GM19397 (cell line): ENCODE measurements around the gene CSMD2.

Experiments
- ATAC-seq: cut with Tn5 transposase; IDR thresholded peaks from one replicate; pipeline ENCODE4 v1.9.1; 2021; ENCODE audit warnings: mild to moderate bottlenecking, moderate library complexity; ENCODE audit not compliant: unreplicated experiment

CSMD2 gene

GRCh38 chr1:33768821-33769220 lies 396.2 kb downstream of the CSMD2 start:
- ATAC-seq: no peak

GRCh38 chr1:33768106-33768505 lies 396.9 kb downstream of the CSMD2 start:
- ATAC-seq: no peak

GRCh38 chr1:33764149-33764548 lies 400.9 kb downstream of the CSMD2 start:
- no peak for ATAC-seq

GRCh38 chr1:33763406-33763805 lies 401.6 kb downstream of the CSMD2 start:
- ATAC-seq: no peak

DNA sequence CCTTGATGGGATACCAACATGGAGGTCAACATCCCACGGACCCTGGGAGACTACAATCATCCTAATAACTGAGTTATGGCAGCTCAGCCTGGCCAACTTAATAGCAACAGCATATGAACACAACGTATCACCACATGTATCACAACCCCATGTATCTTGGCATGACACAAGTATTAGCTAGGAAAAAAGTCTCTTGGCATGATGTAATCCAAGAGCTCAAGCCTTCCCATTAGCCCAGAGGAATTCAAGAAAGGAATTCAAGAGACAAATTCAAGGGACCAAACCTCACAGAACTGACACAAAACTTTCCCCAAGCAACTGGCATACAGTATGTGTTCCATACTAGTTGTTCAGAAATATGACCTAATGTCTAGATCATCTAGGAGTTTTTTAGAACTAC lies 402.1 kb downstream of the CSMD2 start:
- ATAC-seq: no peak

DNA sequence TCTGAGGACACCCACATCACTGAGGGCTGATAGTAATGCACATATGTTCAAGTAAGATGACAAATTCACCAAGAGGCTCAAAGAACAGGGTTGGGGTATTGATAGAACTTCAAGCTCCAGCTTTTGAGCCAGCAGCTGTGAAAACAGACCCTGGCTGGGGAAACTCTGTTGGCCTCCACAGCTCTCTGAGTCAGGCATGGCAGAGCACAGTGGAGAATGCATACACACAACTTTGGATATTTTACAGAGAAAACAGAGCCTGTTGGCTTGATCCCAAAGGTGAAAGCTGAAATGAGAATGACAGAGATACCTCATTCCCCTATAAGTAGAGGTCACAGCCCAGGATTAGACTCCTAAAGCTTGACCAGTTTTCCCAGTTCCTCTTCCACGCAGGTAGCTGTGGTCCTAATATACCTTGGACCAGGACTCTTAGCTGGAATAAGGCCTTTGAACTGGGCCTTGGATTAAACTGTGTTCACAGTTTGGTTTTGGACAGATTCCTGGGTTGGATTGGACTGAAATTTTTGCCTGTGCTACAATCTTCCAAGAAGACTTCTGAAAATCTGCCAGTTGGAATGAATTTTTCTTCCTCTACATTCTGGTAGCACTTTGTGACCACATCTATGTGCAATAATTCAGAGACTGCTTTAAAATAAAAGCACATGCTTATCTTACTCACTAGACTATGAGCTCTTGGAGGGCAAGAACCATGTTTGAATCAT lies 402.8 kb downstream of the CSMD2 start:
- no peak for ATAC-seq

GRCh38 chr1:33758698-33759097 lies 406.3 kb downstream of the CSMD2 start:
- ATAC-seq: no peak

GRCh38 chr1:33753087-33753856 lies 411.8 kb downstream of the CSMD2 start:
- no peak for ATAC-seq

- no peak for ATAC-seq
Observed at GRCh38 chr1:33745942-33746341, 419.1 kb downstream of the CSMD2 start.

DNA sequence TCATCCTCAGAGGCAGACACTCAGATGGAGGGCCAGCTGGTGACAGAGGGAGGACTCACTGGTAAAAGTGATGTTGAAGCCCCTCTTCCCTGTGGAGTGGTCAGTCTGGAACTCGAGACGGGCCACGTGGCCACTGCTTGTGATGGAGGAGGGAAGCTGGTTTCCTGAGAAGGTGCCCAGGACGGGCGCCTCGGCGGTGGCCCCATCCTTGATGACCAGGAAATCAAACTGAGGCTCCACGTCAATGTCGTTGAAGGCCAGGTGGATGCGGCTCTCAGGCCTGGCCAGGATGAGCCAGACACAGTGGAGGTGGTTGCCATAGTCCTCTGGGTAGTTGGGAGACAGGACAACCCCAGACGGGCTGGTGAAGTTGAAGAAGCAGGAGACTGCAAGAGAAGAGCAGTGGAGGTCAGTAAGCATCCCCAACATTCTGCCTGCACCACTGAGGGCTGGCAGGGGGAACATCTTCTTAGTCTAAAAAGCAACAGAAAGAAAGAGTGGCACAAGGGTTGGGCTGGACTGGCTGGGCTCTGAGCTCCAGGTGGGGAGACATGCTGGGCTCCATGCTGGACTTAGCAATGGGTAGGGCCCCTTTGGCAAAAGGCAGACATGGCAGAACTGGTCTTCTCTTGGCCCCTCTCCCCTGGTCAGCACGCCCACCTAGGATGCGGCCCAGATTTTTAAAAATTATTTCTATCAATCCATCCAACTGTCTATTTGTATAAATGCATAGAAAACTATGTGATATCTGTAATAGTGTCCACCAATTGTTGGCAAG lies 421.6 kb downstream of the CSMD2 start:
- ATAC-seq: no peak

GRCh38 chr1:33742663-33743062 lies 422.4 kb downstream of the CSMD2 start:
- ATAC-seq: no peak

DNA sequence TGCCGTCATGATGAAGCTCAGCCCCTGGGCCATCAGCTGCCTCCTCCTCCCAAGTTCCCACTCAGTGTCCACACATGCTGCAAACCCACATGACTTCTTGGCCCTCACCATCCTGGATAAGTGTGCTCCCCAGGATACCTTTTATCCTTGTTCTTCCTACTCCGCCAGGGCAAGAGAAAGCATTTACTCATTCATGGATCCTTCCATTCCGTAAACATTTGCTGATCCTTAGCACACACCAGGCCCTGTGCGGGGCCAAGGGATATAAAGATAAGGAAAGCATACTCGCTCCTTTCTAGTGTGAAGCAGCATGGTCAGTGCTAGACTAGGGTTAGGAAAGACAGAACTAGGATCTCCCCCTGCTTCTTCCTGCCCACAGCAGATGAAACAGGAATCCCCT lies 423.3 kb downstream of the CSMD2 start:
- no peak for ATAC-seq

GRCh38 chr1:33740040-33740744 lies 424.8 kb downstream of the CSMD2 start:
- ATAC-seq: no peak

DNA sequence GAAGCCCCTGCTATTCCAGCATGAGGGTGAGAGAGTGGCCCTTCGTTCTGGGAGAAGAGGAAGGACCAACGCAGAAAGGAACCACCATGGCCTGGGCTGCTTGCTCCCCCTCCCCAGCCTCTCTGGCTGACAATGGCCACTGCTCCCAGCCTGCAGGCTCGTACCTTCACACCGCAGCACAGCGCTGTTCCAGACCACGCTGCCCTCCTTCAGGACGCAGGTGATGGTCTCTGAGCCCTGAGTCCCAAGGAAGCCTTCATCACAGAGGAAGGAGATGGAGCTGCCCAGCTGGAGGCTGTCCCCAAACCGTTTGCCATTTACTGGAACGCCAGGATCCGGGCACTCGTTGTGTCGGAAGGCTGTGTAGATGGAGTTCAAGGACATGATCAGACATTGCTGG lies 426.1 kb downstream of the CSMD2 start:
- no peak for ATAC-seq

GRCh38 chr1:33738536-33738935 lies 426.5 kb downstream of the CSMD2 start:
- no peak for ATAC-seq

DNA sequence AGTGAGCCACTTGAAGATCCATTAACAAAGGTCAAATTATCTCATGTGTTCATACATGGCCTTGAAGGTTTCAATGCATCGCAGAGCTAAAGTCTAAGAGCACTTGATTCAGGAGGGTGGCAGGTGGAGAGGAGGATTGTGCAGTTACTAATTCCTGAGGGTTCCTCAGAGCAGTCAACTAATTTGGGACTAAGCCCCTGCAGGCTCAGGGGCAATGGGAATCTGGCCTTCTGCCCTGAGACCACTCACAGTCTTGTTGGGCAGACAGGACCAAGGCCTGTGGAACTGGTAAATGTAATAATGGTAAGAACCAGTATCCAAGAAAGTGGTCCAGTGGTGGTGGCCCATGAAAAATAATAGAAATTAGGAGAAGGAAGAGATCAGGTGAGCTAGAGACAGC lies 428.5 kb downstream of the CSMD2 start:
- ATAC-seq: no peak

- ATAC-seq: no peak
Observed at GRCh38 chr1:33735624-33736023, 429.4 kb downstream of the CSMD2 start.

GRCh38 chr1:33727310-33727709 lies 437.7 kb downstream of the CSMD2 start:
- no peak for ATAC-seq

GRCh38 chr1:33726274-33726804 lies 438.7 kb downstream of the CSMD2 start:
- ATAC-seq: no peak

- ATAC-seq: no peak
Observed at GRCh38 chr1:33725556-33726160, 439.4 kb downstream of the CSMD2 start.
